Neutrophil (primary cell): ENCODE results near the gene CYSRT1.

Experiments
- H3K27ac ChIP-seq: fragments of 200-600 bp; sonication (generic); 2 replicates; pipeline ENCODE4 v1.5.1; 2016; ENCODE audit warnings: mild to moderate bottlenecking, moderate library complexity
- H3K27me3 ChIP-seq: fragments of 200-600 bp; sonication (generic); 2 replicates; pipeline ENCODE4 v1.6.0; 2016; ENCODE audit warnings: mild to moderate bottlenecking
- H3K36me3 ChIP-seq: fragments of 200-600 bp; sonication (generic); 2 replicates; pipeline ENCODE4 v1.5.1; 2017
- H3K4me1 ChIP-seq, 2 experiments: fragments of 200-600 bp in 1 of 2; sonication (generic) in 1 of 2; 1 replicate in 1 of 2; 2 replicates in 1 of 2; pipeline versions ENCODE4 v1.5.1 to v1.6.1; 2013 to 2016; ENCODE audit warnings: low read depth in 1 of 2, low read length in 1 of 2, mild to moderate bottlenecking in 1 of 2, moderate library complexity in 1 of 2; ENCODE audit not compliant: control insufficient read depth in 1 of 2, insufficient read depth in 1 of 2
- H3K4me3 ChIP-seq, 2 experiments: fragments of 200-600 bp in 1 of 2; sonication (generic) in 1 of 2; 1 replicate in 1 of 2; 2 replicates in 1 of 2; pipeline ENCODE4 v1.5.1; 2013 to 2016; ENCODE audit warnings: low read depth in 1 of 2, low read length in 1 of 2, mild to moderate bottlenecking in 1 of 2, moderate library complexity in 1 of 2
- H3K9me3 ChIP-seq: fragments of 200-600 bp; sonication (generic); 2 replicates; pipeline ENCODE4 v1.5.1; 2016
- TF ChIP-seq, protein P1 (sequence below): fragments of 200-600 bp; sonication (generic); IDR thresholded peaks from 2 replicates; pipeline ENCODE4 v1.5.1; 2016; ENCODE audit warnings: antibody characterized with exemption

CYSRT1 gene, protein sequence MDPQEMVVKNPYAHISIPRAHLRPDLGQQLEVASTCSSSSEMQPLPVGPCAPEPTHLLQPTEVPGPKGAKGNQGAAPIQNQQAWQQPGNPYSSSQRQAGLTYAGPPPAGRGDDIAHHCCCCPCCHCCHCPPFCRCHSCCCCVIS

GRCh38 chr9:137224830-137225694 is at the start of gene CYSRT1:
CYSRT1 (plus strand) TSS chr9:137225174; CDS start chr9:137225622, 448 bp downstream.
- peak within 1 kb of the TSS; percentile 87 for H3K27ac ChIP-seq
- no peaks in the 10 kb centered on the region for H3K36me3 ChIP-seq
- no peaks in the 10 kb centered on the region for H3K9me3 ChIP-seq
- H3K4me3 ChIP-seq, result peak within 1 kb of the TSS; percentile 84 to 94
- peaks cover 88% of the 10 kb centered on the region for H3K27me3 ChIP-seq
- TF ChIP-seq, protein P1, sequence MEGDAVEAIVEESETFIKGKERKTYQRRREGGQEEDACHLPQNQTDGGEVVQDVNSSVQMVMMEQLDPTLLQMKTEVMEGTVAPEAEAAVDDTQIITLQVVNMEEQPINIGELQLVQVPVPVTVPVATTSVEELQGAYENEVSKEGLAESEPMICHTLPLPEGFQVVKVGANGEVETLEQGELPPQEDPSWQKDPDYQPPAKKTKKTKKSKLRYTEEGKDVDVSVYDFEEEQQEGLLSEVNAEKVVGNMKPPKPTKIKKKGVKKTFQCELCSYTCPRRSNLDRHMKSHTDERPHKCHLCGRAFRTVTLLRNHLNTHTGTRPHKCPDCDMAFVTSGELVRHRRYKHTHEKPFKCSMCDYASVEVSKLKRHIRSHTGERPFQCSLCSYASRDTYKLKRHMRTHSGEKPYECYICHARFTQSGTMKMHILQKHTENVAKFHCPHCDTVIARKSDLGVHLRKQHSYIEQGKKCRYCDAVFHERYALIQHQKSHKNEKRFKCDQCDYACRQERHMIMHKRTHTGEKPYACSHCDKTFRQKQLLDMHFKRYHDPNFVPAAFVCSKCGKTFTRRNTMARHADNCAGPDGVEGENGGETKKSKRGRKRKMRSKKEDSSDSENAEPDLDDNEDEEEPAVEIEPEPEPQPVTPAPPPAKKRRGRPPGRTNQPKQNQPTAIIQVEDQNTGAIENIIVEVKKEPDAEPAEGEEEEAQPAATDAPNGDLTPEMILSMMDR, result no peak
- H3K4me1 ChIP-seq, result peaks cover 15 to 30% of the 10 kb centered on the region in 2 experiments

- no peak overlapping the region for H3K4me3 ChIP-seq
- H3K27me3 ChIP-seq, result peaks cover 55% of the 10 kb centered on the region
- peaks cover 39% of the 10 kb centered on the region for H3K36me3 ChIP-seq
- TF ChIP-seq, protein P1, result no peak
- no peaks in the 10 kb centered on the region for H3K9me3 ChIP-seq
- H3K4me1 ChIP-seq, result no peaks in the 10 kb centered on the region
- H3K27ac ChIP-seq, result no peak overlapping the region
Measured at GRCh38 chr9:137175345-137175961, 49.5 kb upstream of the CYSRT1 start.

DNA sequence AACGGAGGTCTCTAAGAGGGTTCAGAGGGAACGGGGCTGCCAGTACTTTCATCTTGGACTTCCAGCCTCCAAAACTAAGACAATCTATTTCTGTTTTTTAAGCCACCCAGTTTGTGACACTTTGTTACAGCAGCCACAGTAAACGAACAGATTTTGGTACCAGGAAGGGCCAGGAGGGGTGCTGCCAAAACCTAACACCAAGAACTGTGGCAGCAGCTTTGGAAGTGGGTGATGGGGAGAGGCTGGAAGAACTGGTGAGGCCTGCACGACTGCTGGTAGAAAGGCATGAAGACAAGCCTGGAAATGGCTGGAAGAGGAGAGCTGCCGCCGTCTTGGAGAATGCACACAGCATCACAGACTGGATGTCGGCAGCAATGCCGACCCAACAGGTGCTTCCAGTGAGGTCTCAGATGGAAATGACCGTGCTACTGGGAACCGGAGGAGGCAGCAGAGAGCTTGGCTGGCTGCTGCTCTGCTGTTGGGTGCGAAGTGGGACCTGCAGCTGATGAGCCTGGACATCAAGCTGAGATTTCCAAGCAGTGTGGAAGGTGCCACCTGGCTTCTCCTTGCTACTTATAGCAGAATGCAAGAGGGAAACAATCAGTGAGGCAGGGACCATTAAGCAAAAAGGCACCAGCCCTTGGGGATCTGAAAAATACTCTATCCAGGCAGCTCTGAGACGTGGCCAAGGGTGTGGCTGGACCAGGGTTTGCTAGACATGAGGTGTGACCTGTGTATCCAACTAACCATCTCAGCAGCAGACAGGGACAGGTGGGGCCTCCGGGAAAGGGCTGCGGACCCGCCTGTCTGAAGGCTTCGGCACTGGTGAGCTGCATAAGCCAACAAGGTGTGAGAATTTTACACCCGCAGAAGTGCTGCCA is 48.4 kb upstream of the CYSRT1 start:
- H3K4me3 ChIP-seq, result no peak overlapping the region

DNA sequence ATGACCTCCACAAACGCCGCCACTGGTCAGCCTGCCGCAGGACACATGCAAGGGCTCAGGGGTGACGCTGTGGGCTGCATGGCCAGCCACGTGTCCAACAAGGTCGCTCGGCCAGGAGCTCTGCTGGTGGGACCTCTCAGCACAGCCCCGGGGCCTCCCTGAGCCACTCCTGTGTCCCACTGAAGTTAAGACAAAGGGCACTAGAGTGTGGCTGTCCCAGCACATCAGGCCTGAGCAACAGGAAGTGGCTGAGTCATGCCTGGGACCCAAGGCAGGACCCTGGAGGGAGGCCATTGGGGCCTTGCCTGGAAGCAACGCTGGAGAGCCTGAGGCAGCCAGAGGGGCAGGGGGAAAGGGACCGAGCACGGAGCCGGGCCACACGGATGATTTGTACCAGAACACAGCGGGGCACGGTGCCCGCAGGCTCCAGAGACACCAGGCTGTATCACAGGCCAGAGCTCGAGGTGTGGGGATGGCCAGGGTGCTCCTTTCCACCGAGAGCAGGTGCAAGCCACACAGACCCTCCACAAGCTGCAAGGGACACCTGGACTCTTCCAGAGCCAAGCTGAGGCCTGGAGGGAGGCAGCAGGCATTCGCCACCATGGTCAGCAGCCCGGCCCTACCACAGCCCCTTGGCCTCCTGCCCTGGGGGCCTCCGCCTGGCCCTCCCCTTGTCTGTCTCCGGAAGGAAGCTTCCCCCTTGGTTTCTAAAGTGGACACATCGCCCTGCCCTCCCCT is 46.6 kb upstream of the CYSRT1 start:
- peaks cover 68% of the 10 kb centered on the region for H3K36me3 ChIP-seq
- H3K4me1 ChIP-seq, result no peaks in the 10 kb centered on the region
- peaks cover 26% of the 10 kb centered on the region for H3K27me3 ChIP-seq
- no peak overlapping the region for H3K27ac ChIP-seq
- TF ChIP-seq, protein P1, result no peak
- no peak overlapping the region for H3K4me3 ChIP-seq
- no peaks in the 10 kb centered on the region for H3K9me3 ChIP-seq

More for the DNA sequence above, 48.4 kb upstream of the CYSRT1 start:
- Histone ChIP-seq H3K27ac (no peak overlapping the region), H3K36me3 (peaks cover 50% of the 10 kb centered on the region), H3K4me1 (no peaks in the 10 kb centered on the region), H3K27me3 (peaks cover 45% of the 10 kb centered on the region), H3K9me3 (no peaks in the 10 kb centered on the region)
- TF ChIP-seq, protein P1, result no peak
